Erythroblast (primary cell): Measurements from ENCODE around the gene SMAD1.

ENCODE experiments used
- GATA1 ChIP-seq: IDR thresholded peaks from 2 replicates; pipeline ENCODE4 v1.6.1; 2011; ENCODE audit warnings: low read depth, mild to moderate bottlenecking, control low read depth, low read length, moderate library complexity
- POLR2A ChIP-seq: IDR thresholded peaks from 2 replicates; pipeline ENCODE4 v1.6.1; 2011; ENCODE audit warnings: mild to moderate bottlenecking, low read length

- TF ChIP-seq POLR2A, result no peak
- no peak for TF ChIP-seq GATA1
These were observed 8.7 kb downstream of the SMAD1 start for GRCh38 chr4:145490361-145490760.
